Suprapubic skin (tissue), 3 donors: Measurements from ENCODE around the gene GNG10.

Experiments
- CTCF ChIP-seq, 2 donors: fragments of 200-600 bp in 1 of 2; fragments of 450-650 bp in 1 of 2; sonication (generic) in 1 of 2; IDR thresholded peaks; one replicate each; pipeline ENCODE4 v1.5.1; 2016 to 2019; ENCODE audit warnings: antibody characterized with exemption in 2 of 2, mild to moderate bottlenecking in 1 of 2, moderate library complexity in 1 of 2
- POLR2AphosphoS5 ChIP-seq, 3 donors: sonication (generic); formaldehyde crosslinking; IDR thresholded peaks; one replicate each; pipeline ENCODE4 v1.6.1; 2017; ENCODE audit warnings: antibody characterized with exemption in 3 of 3

- TF ChIP-seq CTCF (IDR thresholded peaks at IDR 0.05): no peak
- TF ChIP-seq POLR2AphosphoS5 (IDR thresholded peaks at IDR 0.05): no peak
Observed at GRCh38 chr9:111657051-111657450, 4.4 kb upstream of the GNG10 start.
